Esophagus squamous epithelium (tissue), 4 donors: Measurements from ENCODE around the gene CARD11.

Experiments
- CTCF ChIP-seq, 6 experiments: fragments of 450-650 bp in 4 of 6; fragments of 200-600 bp in 2 of 6; sonication (generic) in 2 of 6; IDR thresholded peaks; one replicate each; pipeline ENCODE4 v1.5.1; 2016 to 2019; ENCODE audit warnings: antibody characterized with exemption in 6 of 6, mild to moderate bottlenecking in 4 of 6, moderate library complexity in 4 of 6
- POLR2A ChIP-seq, 4 donors: fragments of 450-650 bp; IDR thresholded peaks; one replicate each; pipeline ENCODE4 v1.6.1; 2017; ENCODE audit warnings: antibody characterized with exemption in 4 of 4, mild to moderate bottlenecking in 4 of 4, moderate library complexity in 3 of 4

DNA sequence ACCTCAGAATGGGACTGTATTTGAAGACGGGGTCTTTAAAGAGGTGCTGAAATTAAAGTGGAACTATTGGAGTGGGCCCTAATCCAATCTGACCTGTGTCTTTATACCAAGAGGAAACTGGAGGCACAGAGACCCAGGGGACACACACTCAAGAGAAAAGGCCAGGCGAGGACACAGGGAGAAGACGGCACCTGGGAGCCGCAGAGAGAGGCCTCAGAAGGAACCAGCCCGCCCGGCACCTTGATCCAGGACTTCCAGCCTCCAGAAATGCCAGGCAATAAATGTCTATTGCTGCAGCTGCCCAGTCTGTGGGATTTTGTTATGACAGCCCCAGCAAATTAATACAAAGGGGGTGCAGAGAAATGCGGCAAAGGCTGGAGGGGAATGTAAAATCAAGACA lies 10.5 kb downstream of the CARD11 start:
- no peak for TF ChIP-seq CTCF (IDR thresholded peaks at IDR 0.05)
- TF ChIP-seq POLR2A (IDR thresholded peaks at IDR 0.05): no peak
